Neural progenitor cell (in vitro differentiated cells): ENCODE measurements around the gene ATP6V1E1.

Source experiments
- CTCF ChIP-seq: fragments of 200-600 bp; sonication (generic); IDR thresholded peaks from 2 replicates; pipeline ENCODE4 v1.5.1; 2017; ENCODE audit warnings: antibody characterized with exemption, mild to moderate bottlenecking
- EZH2phosphoT487 ChIP-seq: fragments of 200-600 bp; sonication (generic); IDR thresholded peaks from 2 replicates; pipeline ENCODE4 v1.6.1; 2017; ENCODE audit warnings: antibody characterized with exemption

- TF ChIP-seq EZH2phosphoT487 (no peak), CTCF (no peak)
These were observed 28.4 kb upstream of the ATP6V1E1 start for GRCh38 chr22:17656870-17657395.
